HG02943 (cell line): ENCODE measurements around the gene WNT3.
"Not testable (repeated sequence)": the region's sequence is repeated elsewhere in the genome, so short reads cannot be mapped to it uniquely, and the experiment has no call there.

Source experiments
- ATAC-seq: cut with Tn5 transposase; IDR thresholded peaks from one replicate; pipeline ENCODE4 v1.9.1; 2021; ENCODE audit warnings: mild to moderate bottlenecking, low read depth, moderate library complexity; ENCODE audit not compliant: unreplicated experiment

WNT3 gene

DNA sequence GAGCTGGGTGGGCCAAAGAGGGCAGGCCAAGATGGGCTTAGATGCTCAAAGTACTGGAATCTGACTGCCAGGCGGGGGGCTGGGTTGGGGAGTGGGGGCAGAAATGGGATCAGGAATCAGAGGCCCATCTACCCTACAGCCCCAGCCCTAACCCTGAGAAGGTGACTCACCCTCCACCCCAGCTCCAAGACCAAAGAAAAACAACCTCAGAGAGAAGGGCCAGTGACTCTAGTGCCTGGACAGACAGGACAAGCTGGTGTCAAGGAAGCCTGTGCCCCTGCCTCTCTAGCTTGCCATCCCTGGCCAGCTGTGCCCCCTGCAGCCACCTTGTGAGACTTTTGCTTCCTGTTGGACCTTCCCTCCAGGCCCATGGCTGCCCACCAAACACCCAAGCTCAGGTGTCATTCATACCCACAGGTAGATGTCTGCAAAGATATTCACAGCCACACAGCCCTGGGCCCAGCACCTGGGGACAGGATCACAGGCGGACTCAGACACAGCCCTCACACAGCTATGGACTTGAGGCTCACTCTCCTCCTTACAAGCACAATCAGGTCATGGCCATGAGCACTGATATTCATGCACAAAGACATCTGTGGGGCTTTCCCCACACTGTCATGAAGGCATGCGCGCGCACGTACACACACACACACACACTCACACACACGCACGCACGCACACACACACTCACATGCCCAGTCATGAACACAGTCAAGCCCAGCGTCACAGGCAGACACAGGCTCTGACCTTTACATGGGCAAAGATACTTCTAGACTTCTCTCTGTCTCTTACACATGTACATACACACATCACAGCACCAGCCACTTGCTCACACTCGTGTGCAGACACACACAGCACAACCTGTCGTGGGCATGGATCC, 2.8 kb downstream of the WNT3 start:
- ATAC-seq = no peak

- ATAC-seq = no peak
Observed at GRCh38 chr17:46814446-46814845, 4.0 kb downstream of the WNT3 start.

DNA sequence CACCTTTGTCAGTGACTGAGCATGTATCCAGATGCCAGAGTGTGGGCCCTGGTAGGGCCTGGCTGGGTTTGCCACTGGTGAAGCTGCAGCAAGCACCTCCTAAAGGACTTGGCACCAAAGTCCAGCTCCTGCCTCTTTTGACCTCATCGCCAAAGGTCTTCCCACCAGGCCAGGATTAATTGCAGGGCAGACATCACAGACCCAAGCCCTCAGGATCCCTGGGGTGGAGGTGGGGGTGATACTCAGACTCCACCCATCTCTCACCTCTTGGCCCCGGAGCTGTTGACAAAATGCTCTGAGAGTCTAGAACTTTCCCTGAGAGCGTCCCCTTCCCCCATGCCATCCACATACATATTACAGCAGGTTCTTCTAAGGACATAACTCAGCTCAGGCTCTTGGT, 4.6 kb downstream of the WNT3 start:
- no peak for ATAC-seq

- ATAC-seq = no peak
Observed at GRCh38 chr17:46812624-46813318, 5.7 kb downstream of the WNT3 start.

DNA sequence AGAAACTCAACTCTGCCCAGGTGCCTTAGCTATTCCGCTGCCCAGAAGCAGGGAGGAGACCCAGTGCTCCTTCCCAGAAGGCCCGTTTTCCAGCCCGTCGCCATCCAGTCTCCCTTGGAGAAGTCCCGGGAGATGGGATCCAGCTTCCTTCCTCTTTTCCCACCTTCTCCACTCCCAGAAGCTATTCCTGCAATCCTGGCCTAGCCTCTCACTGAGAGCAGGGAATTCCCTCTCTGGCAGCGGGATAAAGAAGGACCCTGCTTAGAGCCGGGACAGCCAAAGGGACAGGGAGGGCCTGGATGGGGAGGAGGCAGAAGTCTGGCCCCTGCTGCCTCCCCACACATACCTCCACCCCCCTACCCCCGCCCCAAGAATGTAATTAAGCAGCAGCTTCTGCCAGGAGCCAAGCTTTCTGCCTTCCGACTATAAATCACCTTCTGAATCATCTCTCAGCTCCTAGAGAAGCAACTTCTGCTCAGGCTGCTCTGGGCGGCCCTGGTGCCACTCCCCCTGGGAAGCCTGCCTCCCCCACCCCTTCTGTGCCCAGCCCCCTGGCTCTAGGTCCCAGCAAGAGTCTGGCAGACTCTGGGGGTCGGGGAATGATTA, 6.4 kb downstream of the WNT3 start:
- ATAC-seq = no peak

DNA sequence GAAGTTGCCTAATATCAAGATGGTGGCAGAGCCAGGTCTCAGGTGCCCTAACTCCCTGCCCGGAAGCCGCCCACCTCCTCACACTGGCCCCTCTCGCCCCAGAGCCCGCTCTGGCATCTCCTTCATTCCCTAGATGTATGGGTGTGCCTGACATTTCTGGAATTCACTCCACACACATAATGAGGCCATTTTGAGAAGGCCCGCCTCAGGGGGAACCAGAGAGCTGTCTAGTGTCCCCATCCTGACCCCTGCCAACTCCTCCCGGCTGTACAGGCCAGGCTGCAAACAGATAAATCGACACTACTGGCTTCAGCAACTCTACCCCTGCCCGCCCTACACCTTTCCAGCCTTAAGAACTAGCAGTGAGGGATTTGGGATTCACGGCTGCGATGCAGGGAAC, 7.7 kb downstream of the WNT3 start:
- ATAC-seq = no peak

GRCh38 chr17:46809110-46809571, 9.4 kb downstream of the WNT3 start:
- ATAC-seq = no peak

DNA sequence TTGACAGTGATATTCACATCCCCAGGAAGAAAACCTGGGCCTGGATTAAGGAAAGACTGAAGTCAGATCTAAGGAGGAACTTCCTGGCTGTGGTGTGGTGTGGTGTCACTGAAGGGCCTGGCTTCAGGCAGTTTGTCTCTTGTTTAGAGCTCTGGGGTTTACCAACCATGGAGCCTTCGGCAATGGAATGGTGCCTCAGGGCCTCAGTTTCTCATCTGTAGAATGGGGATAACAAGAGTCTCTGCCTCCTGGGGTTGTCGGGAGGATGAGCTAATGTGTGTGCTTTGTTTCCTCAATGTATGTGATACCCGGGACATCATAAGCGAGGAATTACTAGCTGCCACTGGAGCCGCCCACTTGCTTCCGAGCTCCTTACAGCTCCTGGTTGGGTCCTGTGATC, 12.7 kb downstream of the WNT3 start:
- no peak for ATAC-seq

GRCh38 chr17:46803544-46803943, 14.9 kb downstream of the WNT3 start:
- no peak for ATAC-seq

DNA sequence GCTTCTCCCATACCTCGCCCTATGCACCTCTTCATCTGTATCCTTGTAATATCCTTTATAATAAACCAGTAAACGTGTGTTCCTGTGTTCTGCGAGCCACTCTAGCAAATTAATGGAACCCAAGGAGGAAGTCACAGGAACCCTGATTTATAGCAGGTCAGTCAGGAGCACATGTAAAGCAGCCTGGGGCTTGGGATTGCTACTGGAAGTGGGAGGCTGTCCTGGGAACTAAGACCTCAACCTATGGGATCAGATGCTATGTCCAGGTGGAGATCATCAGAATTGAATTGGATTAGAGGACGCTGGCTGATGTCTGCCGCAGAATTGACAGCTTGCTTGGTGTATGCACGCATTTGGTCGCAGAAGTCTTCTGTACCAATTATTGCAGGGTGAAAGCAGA, 15.7 kb downstream of the WNT3 start:
- ATAC-seq = no peak

DNA sequence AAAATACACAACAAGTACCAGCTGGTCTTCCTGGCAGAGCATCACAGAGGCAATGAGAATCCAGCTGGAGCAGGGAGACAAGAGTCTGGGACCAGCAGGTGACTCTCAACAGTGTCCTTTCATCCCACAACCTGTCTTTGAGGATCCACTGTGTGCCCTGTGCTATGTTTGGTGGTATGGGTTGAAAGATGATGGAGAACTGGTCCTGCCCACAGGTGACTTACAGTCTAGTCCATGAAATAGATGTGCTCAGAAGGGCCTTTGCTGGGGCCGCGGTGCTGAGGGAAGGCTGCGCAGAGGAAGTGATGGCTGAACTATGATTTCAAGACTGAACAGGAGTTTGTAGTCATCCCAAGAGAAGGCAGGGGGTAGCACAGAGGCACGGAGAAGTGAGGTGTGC, 17.9 kb downstream of the WNT3 start:
- no peak for ATAC-seq

DNA sequence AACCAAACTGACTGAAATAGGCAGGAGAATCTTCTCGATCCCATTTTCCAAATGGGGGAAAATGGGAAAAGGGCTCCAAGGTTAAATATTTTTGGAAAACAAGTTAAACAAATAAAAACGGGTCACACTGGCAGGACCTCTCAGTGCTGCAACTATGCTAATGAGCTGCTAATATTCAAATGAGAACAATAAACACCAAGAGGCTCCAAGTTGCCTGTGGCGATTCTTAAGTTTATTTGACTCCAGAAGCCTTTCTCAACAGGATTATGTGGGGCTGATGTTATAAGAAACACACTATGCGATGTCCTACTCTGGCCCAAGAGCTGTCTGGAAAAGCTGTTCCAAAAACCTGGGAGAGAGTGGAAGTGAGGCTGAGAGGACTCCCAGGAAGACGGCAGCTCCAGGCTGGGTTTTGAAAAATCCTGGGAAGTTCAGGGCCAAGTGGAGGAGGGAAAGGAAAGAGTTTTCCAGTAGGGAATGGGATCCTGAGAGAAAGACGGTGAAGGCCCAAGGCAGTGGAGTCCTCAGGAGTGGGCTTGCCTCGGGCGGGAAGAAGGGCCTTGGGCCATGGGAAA, 21.4 kb downstream of the WNT3 start:
- ATAC-seq = no peak

DNA sequence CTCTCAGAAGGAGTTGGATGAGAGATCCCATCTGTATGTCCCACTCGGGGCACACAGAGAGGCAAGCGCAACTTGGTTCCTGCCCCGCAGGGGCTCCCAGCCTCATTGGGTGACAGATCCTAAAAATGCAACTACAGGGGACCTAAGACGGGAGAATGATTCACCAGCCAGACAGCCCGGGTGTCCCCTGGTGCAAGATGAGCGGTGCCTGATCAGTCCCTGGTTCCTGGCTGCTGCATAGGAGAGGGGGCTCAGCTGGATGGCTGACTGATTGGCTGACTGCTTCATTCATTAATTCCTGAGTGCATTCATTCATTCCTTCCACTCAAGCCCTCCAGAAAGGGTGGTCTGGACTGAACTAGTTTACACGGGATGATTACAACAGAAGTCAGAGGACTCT, 22.0 kb downstream of the WNT3 start:
- no peak for ATAC-seq

GRCh38 chr17:46796084-46796483, 22.4 kb downstream of the WNT3 start:
- ATAC-seq = no peak

- ATAC-seq = no peak
Observed at GRCh38 chr17:46795379-46795952, 23.0 kb downstream of the WNT3 start.

GRCh38 chr17:46794318-46794717, 24.2 kb downstream of the WNT3 start:
- ATAC-seq = no peak

DNA sequence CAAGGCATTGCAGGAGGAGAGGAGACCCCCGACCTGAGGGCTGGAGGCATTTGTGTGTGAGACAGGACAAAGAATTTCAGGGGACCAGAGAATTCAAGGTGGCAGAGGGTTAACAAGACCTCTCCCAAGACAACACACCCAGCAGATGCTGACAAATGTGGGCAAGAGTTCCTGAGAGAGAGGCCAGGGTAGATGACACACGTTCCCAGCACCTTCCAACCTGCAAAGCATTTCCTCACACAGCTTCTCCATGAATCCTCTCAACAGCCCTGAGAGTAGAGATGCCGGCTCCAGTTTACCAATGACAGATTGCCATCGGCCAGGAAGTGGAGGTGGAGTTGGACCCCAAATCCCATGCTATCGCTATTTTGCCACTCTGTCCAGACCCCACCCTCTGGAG, 25.0 kb downstream of the WNT3 start:
- no peak for ATAC-seq

GRCh38 chr17:46793023-46793422, 25.5 kb downstream of the WNT3 start:
- not testable (repeated sequence) for ATAC-seq

GRCh38 chr17:46792071-46792470, 26.4 kb downstream of the WNT3 start:
- no peak for ATAC-seq

DNA sequence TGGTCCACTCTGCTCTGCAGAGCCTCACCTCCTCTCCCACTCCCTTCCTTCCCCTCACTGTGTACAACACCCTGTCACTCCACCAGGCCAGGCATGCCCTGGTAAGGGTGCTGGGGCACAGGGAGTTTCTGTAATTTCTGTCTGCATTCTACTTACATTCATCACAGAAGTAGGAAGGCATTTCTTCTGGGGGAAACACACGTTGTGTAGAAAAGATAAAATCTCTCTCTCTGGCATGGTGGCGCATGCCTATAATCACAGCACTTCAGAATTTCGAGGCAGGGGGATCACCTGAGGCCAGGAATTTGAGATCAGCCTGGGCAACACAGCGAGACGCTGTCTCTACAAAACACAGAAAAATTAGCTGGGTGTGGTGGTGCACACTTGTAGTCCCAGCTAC, 27.0 kb downstream of the WNT3 start:
- ATAC-seq = no peak

GRCh38 chr17:46790216-46790615, 28.3 kb downstream of the WNT3 start:
- no peak for ATAC-seq
